ENCODE results near the gene CST4. TPM values are rescaled to one million over a fixed set of nuclear protein-coding genes. Genes with fewer than 3 reads are reported as not detected.

Gene CST4
- total RNA-seq, 3 donors from 2014 or later (not counting 1 experiment from before 2014, with no cell fraction given) = not detected

DNA sequence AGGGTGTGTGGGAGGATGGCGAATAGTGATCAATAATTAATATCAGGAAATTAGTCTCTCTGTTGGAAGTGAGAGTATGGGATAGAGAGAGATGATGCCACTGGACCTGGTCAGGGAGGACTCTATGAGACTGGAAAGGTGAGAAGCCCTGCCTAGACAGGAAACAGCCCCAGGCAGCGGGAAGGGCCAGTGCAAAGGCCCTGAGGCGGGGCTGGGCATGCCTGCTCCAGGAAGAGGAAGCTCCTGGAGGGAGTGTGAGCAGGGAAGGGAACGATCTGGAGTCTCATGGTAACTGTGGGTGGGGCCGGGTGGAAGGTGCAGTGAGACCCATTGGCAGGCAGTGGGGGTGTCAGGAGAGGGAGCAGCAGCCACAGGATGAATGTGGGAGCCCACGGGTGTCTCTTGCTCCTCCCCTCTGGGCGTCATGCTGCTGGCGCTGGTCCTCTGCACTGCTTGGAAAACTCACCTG, 49.3 kb downstream of the CST4 start:
- Histone ChIP-seq H3K4me3 (ENCODE audit: low read length) (no peak overlapping the region), H3K4me1 (ENCODE audit: control insufficient read depth, insufficient read depth, low read length) (peaks cover 18% of the 10 kb centered on the region), H3K36me3 (ENCODE audit: control insufficient read depth, insufficient read depth, low read length) (no peaks in the 10 kb centered on the region), H3K27ac (ENCODE audit: low read length) (no peak overlapping the region), H3K27me3 (ENCODE audit: control insufficient read depth, insufficient read depth, low read length) (no peaks in the 10 kb centered on the region), H3K9me3 (ENCODE audit: control insufficient read depth, insufficient read depth, low read length) (no peaks in the 10 kb centered on the region)
- H3K4me1 Mint-ChIP-seq = peaks cover 6 to 19% of the 10 kb centered on the region in 2 donors
- TF ChIP-seq, protein P1, sequence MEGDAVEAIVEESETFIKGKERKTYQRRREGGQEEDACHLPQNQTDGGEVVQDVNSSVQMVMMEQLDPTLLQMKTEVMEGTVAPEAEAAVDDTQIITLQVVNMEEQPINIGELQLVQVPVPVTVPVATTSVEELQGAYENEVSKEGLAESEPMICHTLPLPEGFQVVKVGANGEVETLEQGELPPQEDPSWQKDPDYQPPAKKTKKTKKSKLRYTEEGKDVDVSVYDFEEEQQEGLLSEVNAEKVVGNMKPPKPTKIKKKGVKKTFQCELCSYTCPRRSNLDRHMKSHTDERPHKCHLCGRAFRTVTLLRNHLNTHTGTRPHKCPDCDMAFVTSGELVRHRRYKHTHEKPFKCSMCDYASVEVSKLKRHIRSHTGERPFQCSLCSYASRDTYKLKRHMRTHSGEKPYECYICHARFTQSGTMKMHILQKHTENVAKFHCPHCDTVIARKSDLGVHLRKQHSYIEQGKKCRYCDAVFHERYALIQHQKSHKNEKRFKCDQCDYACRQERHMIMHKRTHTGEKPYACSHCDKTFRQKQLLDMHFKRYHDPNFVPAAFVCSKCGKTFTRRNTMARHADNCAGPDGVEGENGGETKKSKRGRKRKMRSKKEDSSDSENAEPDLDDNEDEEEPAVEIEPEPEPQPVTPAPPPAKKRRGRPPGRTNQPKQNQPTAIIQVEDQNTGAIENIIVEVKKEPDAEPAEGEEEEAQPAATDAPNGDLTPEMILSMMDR (IDR thresholded peaks at IDR 0.05) = no peak
- H3K27me3 Mint-ChIP-seq (ENCODE audit: low read depth in 2 of 2) = no peaks in the 10 kb centered on the region
- intact Hi-C loops (cut with micrococcal nuclease) = no loop called here
- no peaks in the 10 kb centered on the region for H3K9me3 Mint-ChIP-seq
- DNase-seq (no peak), ATAC-seq (no peak)
- H3K4me3 Mint-ChIP-seq = no peak overlapping the region
- WGBS (ENCODE audit: insufficient coverage) = 76% methylated on average over 8 of the region's 8 CpGs
- H3K36me3 Mint-ChIP-seq = no peaks in the 10 kb centered on the region
- H3K27ac Mint-ChIP-seq = peak overlapping the region in 1 of 2 donors; percentile 52

DNA sequence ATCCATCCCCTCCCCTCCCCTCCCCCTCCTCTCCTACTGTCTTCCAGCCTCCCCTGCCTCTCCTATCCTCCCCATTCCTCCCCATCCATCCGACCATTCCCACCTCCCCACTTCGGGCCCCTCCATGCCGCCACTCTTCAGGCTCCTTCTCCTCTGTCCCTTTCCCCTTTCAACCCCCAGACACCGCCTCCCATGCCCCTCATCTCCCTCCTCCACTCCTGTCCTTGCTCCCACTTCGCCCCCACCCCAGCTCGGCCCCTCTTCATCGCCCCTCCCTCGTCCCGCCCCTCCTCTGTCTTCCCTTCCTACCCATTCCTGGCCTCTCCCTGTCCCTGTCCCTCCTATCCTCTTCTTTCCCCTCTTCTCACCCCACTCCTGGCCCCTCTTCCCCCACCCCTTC, 50.5 kb downstream of the CST4 start:
- H3K4me3 Mint-ChIP-seq = no peak overlapping the region
- ATAC-seq (no peak), DNase-seq (no peak)
- Histone ChIP-seq H3K36me3 (ENCODE audit: control insufficient read depth, insufficient read depth, low read length) (no peaks in the 10 kb centered on the region), H3K9me3 (ENCODE audit: control insufficient read depth, insufficient read depth, low read length) (no peaks in the 10 kb centered on the region), H3K4me1 (ENCODE audit: control insufficient read depth, insufficient read depth, low read length) (peaks cover 18% of the 10 kb centered on the region), H3K27me3 (ENCODE audit: control insufficient read depth, insufficient read depth, low read length) (no peaks in the 10 kb centered on the region), H3K27ac (ENCODE audit: low read length) (no peak overlapping the region), H3K4me3 (ENCODE audit: low read length) (no peak overlapping the region)
- TF ChIP-seq, protein P1 (IDR thresholded peaks at IDR 0.05) = no peak
- H3K9me3 Mint-ChIP-seq = no peaks in the 10 kb centered on the region
- no peaks in the 10 kb centered on the region for H3K27me3 Mint-ChIP-seq (ENCODE audit: low read depth in 2 of 2)
- intact Hi-C loops (cut with micrococcal nuclease) = no loop called here
- H3K4me1 Mint-ChIP-seq = peaks cover 6 to 19% of the 10 kb centered on the region in 2 donors
- H3K36me3 Mint-ChIP-seq = no peaks in the 10 kb centered on the region
- 72% methylated on average over 9 of the region's 9 CpGs for WGBS (ENCODE audit: insufficient coverage)
- H3K27ac Mint-ChIP-seq = peak overlapping the region in 1 of 2 donors; percentile 77

DNA sequence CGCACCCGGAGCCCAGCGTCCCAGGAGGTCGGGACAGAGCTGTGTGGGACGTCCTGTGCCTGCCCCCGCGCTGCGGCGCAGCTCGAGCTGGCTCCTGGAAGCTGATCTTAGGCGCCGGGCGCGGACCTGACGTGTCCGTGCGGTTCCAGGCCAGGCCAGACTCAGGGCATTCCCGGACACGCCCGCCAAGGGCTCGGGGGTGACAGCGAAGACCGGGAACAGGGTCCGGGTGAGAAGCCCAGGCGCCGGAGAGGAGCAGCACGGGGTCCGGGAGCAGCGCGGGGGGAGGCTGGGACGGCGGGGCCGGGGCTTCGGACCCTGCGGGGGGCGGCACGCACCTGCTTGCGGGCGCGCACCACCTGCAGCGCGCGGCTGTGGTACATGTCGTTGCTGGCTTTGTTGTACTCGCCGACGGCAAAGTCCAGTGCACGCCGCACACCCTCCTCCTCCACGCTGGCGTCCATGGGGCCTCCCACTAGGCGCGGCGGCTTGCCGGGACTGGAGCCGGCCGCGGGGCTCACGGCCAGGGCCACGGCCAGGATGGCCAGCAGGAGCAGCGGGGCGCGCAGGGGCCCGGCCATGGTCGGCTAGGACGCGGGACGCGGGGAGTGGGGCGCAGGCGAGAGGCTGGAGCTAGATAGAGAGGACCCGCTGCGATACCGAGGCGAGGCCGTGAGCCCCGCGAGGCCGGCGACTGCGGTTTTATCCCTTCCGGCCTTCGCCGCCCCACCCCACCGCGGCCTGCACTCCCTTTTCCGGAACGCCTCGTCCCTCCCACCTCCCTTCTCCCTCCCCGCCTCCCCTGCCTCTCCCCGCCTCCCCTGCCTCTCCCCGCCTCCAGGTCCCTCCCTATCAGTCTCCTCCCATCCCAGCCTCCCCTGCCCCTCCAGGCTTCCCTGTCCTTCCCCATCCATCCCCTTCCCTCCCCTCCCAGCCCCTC, 51.3 kb downstream of the CST4 start, which contains the start of gene CST3:
Gene CST3 (minus strand): TSS at position 674 of the 940 bp plus-strand sequence. CDS start 93 bp downstream, at position 581.
- no peaks in the 10 kb centered on the region for H3K27me3 ChIP-seq (ENCODE audit: control insufficient read depth, insufficient read depth, low read length)
- H3K4me3 Mint-ChIP-seq = peak within 1 kb of the TSS; percentile 93
- H3K4me1 ChIP-seq (ENCODE audit: control insufficient read depth, insufficient read depth, low read length) = peaks cover 18% of the 10 kb centered on the region
- peak in 1 of 2 donors; percentile 10 for DNase-seq
- peaks cover 6 to 19% of the 10 kb centered on the region in 2 donors for H3K4me1 Mint-ChIP-seq
- TF ChIP-seq, protein P1 (IDR thresholded peaks at IDR 0.05) = no peak
- no peaks in the 10 kb centered on the region for H3K36me3 ChIP-seq (ENCODE audit: control insufficient read depth, insufficient read depth, low read length)
- no peaks in the 10 kb centered on the region for H3K9me3 Mint-ChIP-seq
- intact Hi-C loops (cut with micrococcal nuclease) = no loop called here
- no peaks in the 10 kb centered on the region for H3K9me3 ChIP-seq (ENCODE audit: control insufficient read depth, insufficient read depth, low read length)
- 2% methylated on average over 92 of the region's 92 CpGs for WGBS (ENCODE audit: insufficient coverage)
- no peaks in the 10 kb centered on the region for H3K36me3 Mint-ChIP-seq
- peak in 2 of 3 donors; percentile 62 to 63 for ATAC-seq
- H3K27ac ChIP-seq (ENCODE audit: low read length) = no peak within 1 kb of the TSS
- peak within 1 kb of the TSS; percentile 60 to 77 for H3K27ac Mint-ChIP-seq
- H3K4me3 ChIP-seq (ENCODE audit: low read length) = peak within 1 kb of the TSS; percentile 35
- no peaks in the 10 kb centered on the region for H3K27me3 Mint-ChIP-seq (ENCODE audit: low read depth in 2 of 2)

Data from natural killer cell (primary cell).